GM19328 (cell line): Measurements from ENCODE around the gene AFAP1.

Experiments
- ATAC-seq: cut with Tn5 transposase; IDR thresholded peaks from one replicate; pipeline ENCODE4 v1.9.1; 2021; ENCODE audit warnings: mild to moderate bottlenecking, moderate library complexity; ENCODE audit not compliant: unreplicated experiment

AFAP1 gene

GRCh38 chr4:7867701-7868435 lies 71.8 kb downstream of the AFAP1 start:
- no peak for ATAC-seq

GRCh38 chr4:7867191-7867590 lies 72.5 kb downstream of the AFAP1 start:
- no peak for ATAC-seq

DNA sequence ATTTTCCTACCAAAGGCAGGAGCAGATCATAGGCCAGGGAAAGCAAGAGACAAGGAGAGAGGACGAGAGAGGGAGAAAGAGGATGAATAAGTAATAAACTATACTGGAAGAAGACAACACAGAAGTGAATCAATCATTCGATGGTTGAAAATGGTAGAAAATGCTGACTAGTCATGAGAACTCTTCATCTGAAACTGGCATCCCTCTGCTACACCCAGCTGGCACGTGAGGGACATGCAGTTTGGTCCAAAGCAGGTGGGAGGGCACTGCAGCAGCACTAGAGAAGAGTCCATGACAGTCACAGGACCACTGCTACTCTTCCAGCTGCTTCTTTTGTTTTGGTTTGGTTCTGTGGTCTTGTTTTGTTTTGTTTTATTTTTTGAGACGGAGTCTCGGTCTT lies 74.1 kb downstream of the AFAP1 start:
- no peak for ATAC-seq

GRCh38 chr4:7864685-7865084 lies 75.0 kb downstream of the AFAP1 start:
- ATAC-seq: no peak

- no peak for ATAC-seq
These were observed 75.6 kb downstream of the AFAP1 start for GRCh38 chr4:7863911-7864681.

GRCh38 chr4:7862561-7863192 lies 77.0 kb downstream of the AFAP1 start:
- no peak for ATAC-seq

- no peak for ATAC-seq
These were observed 78.2 kb downstream of the AFAP1 start for GRCh38 chr4:7861440-7861881.

DNA sequence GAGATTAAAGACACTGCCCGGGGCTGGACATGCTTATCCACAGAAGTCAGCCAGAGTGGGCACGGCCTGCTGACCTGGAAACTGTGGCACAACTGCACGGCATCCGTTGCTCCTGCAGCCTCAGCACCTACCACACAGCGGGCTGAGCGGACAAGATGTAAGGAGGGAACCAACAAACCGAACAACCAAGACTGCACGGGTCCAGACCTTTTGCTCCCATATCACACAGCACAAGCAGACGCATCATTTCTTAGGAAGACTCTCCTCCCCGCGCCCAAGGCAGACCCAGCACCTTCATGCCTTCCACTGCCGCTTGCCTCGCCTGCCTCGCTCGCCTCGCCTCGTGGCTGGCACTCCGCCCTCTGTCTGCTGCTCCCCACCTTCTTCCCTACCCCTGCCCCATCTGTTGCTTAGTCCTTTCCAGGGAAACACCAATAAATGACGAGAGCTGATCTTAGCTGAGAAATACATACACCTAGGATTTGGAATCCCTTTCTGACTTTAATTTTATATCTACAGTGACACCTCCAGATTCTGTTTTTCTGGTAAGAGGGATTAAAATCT lies 79.0 kb downstream of the AFAP1 start:
- ATAC-seq: no peak

DNA sequence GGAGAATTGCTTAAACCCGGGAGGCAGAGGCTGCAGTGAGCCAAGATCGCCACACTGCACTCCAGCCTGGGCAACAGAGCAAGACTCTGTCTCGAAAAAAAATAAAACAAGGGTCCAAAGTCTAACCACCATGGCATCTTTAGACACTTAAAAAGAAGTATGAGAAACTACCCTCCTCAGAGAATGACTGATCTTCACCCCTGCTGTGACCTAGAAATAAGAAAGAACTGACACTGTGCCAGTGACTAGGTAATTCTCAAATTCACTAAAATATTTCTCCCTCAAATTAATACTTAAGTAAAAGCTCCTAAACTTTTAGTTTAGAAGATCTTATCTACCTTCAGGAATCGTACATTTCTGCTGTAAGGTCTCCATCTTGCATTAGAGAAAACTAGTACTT lies 80.3 kb downstream of the AFAP1 start:
- ATAC-seq: no peak

DNA sequence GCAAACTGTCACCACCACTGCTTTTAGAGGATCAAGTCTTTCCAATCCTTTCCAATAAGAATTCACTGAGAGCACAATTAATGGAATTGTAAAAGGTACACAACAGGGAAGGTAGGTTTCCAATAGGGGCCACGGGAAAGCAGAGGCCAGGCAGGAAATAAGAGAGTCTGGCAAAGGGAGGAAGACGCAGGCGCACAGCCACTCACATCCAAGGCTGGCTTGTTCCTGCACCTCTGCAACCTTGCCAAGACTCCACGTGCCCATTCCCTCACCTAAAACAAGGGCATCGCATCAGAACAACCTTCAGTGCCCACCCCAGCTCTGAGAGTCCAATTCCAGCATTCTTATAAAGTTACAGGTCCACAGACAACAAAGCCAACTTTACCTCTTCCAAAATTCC lies 81.2 kb downstream of the AFAP1 start:
- no peak for ATAC-seq

GRCh38 chr4:7857993-7858392 lies 81.7 kb downstream of the AFAP1 start:
- no peak for ATAC-seq

- ATAC-seq: no peak
These were observed 82.4 kb downstream of the AFAP1 start for GRCh38 chr4:7857238-7857701.

DNA sequence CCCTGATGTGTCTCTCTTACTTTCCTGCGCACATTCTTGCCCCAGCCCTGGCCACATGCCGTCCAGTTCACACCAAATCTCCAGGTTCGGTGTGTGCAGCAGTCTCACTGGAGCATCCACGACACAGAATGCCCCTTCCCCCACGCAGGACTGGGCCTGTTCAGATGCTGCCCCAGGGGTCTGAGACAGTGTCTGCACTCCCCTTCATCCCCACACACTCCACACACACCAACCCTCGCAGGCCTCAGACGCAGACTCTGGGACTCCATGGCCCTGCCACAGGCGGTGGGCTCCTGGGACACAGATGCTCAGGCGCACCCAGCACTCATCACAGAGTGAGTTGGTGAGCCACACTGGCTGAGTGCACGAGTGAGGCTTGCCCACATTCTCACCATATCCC lies 83.9 kb downstream of the AFAP1 start:
- ATAC-seq: no peak

- ATAC-seq: no peak
These were observed 84.8 kb downstream of the AFAP1 start for GRCh38 chr4:7854697-7855370.

GRCh38 chr4:7854216-7854615 lies 85.4 kb downstream of the AFAP1 start:
- ATAC-seq: no peak

GRCh38 chr4:7853271-7853670 lies 86.4 kb downstream of the AFAP1 start:
- no peak for ATAC-seq

DNA sequence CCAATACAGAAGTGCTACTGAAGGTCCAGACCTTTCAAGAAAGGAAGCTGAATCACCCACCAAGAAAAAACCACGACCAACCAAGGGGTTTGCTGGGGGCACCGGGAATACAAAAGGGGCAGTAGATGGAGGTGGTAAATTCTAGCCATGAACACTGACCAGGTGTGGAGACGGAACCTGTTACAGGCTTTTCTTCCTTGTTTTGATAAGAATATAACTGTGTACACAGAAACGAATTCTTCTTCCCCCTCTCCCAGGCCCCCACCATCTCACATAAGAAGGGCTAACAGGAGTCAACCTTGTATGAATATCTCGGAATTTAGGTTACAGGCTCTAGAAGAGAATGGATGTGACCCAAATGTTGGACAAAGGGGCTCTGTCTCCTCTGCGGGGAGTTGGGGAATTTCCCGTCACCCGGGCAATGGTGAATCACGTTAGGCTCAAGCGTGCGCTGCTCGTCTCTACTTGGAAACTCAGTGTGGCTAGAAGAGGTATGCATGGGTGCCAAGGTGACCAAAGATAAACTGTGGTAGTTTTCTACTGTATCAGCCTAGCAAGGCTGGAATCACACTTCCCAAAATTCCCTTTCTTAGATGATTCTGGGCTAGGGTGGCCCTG lies 87.0 kb downstream of the AFAP1 start:
- ATAC-seq: no peak

DNA sequence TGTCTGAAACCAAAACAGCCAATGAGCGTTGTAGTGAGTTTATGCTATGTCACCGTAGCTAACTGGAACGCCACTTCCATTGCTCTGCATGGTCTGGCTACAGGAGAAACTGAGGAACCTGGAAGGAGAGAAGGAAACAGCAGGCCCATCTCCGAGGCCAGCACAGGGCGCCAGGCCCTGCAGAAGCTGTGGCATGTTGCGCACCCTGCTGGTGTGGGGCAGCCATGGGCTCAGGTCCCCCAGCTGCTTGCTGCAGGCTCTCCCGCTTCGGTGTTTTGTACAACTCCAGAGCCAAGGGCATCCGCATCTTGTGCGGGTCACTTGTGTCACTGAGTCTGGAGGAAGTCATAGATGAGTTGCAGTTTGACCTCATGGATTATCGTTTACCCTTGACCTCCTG lies 89.2 kb downstream of the AFAP1 start:
- no peak for ATAC-seq

- no peak for ATAC-seq
These were observed 92.5 kb downstream of the AFAP1 start for GRCh38 chr4:7847206-7847605.

- no peak for ATAC-seq
These were observed 94.0 kb downstream of the AFAP1 start for GRCh38 chr4:7845493-7846128.
